ENCODE data around the gene ZNF607. TPM values are rescaled to one million over a fixed set of nuclear protein-coding genes. Genes with fewer than 3 reads are reported as not detected.

Gene ZNF607
- total RNA-seq, 1 donor, result 4.3 TPM

GRCh38 chr19:37716140-37716539 is 3.4 kb downstream of the ZNF607 start:
- H3K4me3 ChIP-seq (ENCODE audit: low read depth, low read length), result no peak overlapping the region
- no peak for DNase-seq (ENCODE audit: low read depth)

GRCh38 chr19:37706052-37706605 is 13.4 kb downstream of the ZNF607 start:
- no peak for TF ChIP-seq CTCF (IDR thresholded peaks at IDR 0.05; ENCODE audit: insufficient read depth, low read depth, low read length)
- no peak overlapping the region for H3K4me3 ChIP-seq (ENCODE audit: low read depth, low read length)
- no peak for DNase-seq (ENCODE audit: low read depth)

More at GRCh38 chr19:37716140-37716539, 3.4 kb downstream of the ZNF607 start:
- no peak for TF ChIP-seq CTCF (IDR thresholded peaks at IDR 0.05; ENCODE audit: insufficient read depth, low read depth, low read length)

- no peak overlapping the region for H3K4me3 ChIP-seq (ENCODE audit: low read depth, low read length)
- no peak for DNase-seq (ENCODE audit: low read depth)
- TF ChIP-seq CTCF (IDR thresholded peaks at IDR 0.05; ENCODE audit: insufficient read depth, low read depth, low read length), result no peak
Observed at GRCh38 chr19:37699057-37699456, 20.5 kb downstream of the ZNF607 start.

- no peak for TF ChIP-seq CTCF (IDR thresholded peaks at IDR 0.05; ENCODE audit: insufficient read depth, low read depth, low read length)
- no peak overlapping the region for H3K4me3 ChIP-seq (ENCODE audit: low read depth, low read length)
- DNase-seq (ENCODE audit: low read depth), result no peak
Observed at GRCh38 chr19:37698216-37698615, 21.3 kb downstream of the ZNF607 start.

- no peak for DNase-seq (ENCODE audit: low read depth)
- no peak overlapping the region for H3K4me3 ChIP-seq (ENCODE audit: low read depth, low read length)
- no peak for TF ChIP-seq CTCF (IDR thresholded peaks at IDR 0.05; ENCODE audit: insufficient read depth, low read depth, low read length)
Observed at GRCh38 chr19:37695144-37695899, 24.2 kb downstream of the ZNF607 start.

GRCh38 chr19:37692956-37693620 is 26.5 kb downstream of the ZNF607 start:
- TF ChIP-seq CTCF (IDR thresholded peaks at IDR 0.05; ENCODE audit: insufficient read depth, low read depth, low read length), result no peak
- no peak for DNase-seq (ENCODE audit: low read depth)
- no peak overlapping the region for H3K4me3 ChIP-seq (ENCODE audit: low read depth, low read length)
